ENCODE results near the gene MET. TPM values are rescaled to one million over a fixed set of nuclear protein-coding genes. Genes with fewer than 3 reads are reported as not detected.

MET gene
- total RNA-seq, 2 experiments from 2014 or later = 0.16 to 0.27 TPM

GRCh38 chr7:116793795-116794340 is 121.9 kb downstream of the MET start:
- intact Hi-C loops (cut with micrococcal nuclease) = no loop called here
- no peak for DNase-seq
- Mint-ChIP-seq H3K36me3 (ENCODE audit: low read depth) (no peaks in the 10 kb centered on the region), H3K27me3 (peaks cover 6% of the 10 kb centered on the region), H3K4me3 (no peak overlapping the region), H3K9me3 (no peaks in the 10 kb centered on the region), H3K4me1 (ENCODE audit: low read depth) (no peaks in the 10 kb centered on the region), H3K27ac (no peak overlapping the region)
- ChIA-PET POLR2A (no interaction called here), CTCF (interaction anchor here (0.6 kb wide), 1 partner anchor 165 kb away, joined by 3 read pairs; no protein-coding TSS in a partner anchor)
- TF ChIP-seq CTCF (IDR thresholded peaks at IDR 0.05) = no peak
- no peak for ATAC-seq

- Mint-ChIP-seq H3K9me3 (no peaks in the 10 kb centered on the region), H3K4me3 (no peak overlapping the region), H3K27me3 (peaks cover 14% of the 10 kb centered on the region), H3K4me1 (ENCODE audit: low read depth) (no peaks in the 10 kb centered on the region), H3K27ac (no peak overlapping the region), H3K36me3 (ENCODE audit: low read depth) (no peaks in the 10 kb centered on the region)
- intact Hi-C loops (cut with micrococcal nuclease) = no loop called here
- DNase-seq (no peak), ATAC-seq (no peak)
- POLR2A ChIA-PET = no interaction called here
- CTCF ChIA-PET = no interaction called here
- no peak for TF ChIP-seq CTCF (IDR thresholded peaks at IDR 0.05)
Observed at GRCh38 chr7:116796471-116796870, 124.5 kb downstream of the MET start.

GRCh38 chr7:116797612-116798011 is 125.6 kb downstream of the MET start:
- ChIA-PET CTCF (interaction anchor here (1.1 kb wide), 1 partner anchor 206 kb away, joined by 5 read pairs; no protein-coding TSS in a partner anchor), POLR2A (no interaction called here)
- Mint-ChIP-seq H3K27me3 (peaks cover 16% of the 10 kb centered on the region), H3K9me3 (no peaks in the 10 kb centered on the region), H3K4me1 (ENCODE audit: low read depth) (peaks cover 3% of the 10 kb centered on the region), H3K36me3 (ENCODE audit: low read depth) (no peaks in the 10 kb centered on the region), H3K4me3 (no peak overlapping the region), H3K27ac (no peak overlapping the region)
- no peak for ATAC-seq
- intact Hi-C loops (cut with micrococcal nuclease) = no loop called here
- DNase-seq = no peak
- no peak for TF ChIP-seq CTCF (IDR thresholded peaks at IDR 0.05)

GRCh38 chr7:116798232-116798631 is 126.2 kb downstream of the MET start:
- H3K36me3 Mint-ChIP-seq (ENCODE audit: low read depth) = no peaks in the 10 kb centered on the region
- no peaks in the 10 kb centered on the region for H3K9me3 Mint-ChIP-seq
- ATAC-seq = no peak
- H3K27me3 Mint-ChIP-seq = peaks cover 18% of the 10 kb centered on the region
- DNase-seq = no peak
- TF ChIP-seq CTCF (IDR thresholded peaks at IDR 0.05) = no peak
- CTCF ChIA-PET = interaction anchor here (1.1 kb wide), 1 partner anchor 206 kb away, joined by 5 read pairs; no protein-coding TSS in a partner anchor
- no peak overlapping the region for H3K27ac Mint-ChIP-seq
- no peak overlapping the region for H3K4me3 Mint-ChIP-seq
- H3K4me1 Mint-ChIP-seq (ENCODE audit: low read depth) = peaks cover 7% of the 10 kb centered on the region
- intact Hi-C loops (cut with micrococcal nuclease) = no loop called here
- POLR2A ChIA-PET = no interaction called here

GRCh38 chr7:116799916-116800315 is 127.9 kb downstream of the MET start:
- no peak for TF ChIP-seq CTCF (IDR thresholded peaks at IDR 0.05)

More at GRCh38 chr7:116799916-116800315, 127.9 kb downstream of the MET start:
- no peaks in the 10 kb centered on the region for H3K9me3 Mint-ChIP-seq
- intact Hi-C loops (cut with micrococcal nuclease) = loop anchor here (10.0 kb wide), 1 partner anchor 535 kb away; no protein-coding TSS in a partner anchor
- ATAC-seq (no peak), DNase-seq (no peak)
- CTCF ChIA-PET = no interaction called here
- H3K4me1 Mint-ChIP-seq (ENCODE audit: low read depth) = peaks cover 7% of the 10 kb centered on the region
- H3K36me3 Mint-ChIP-seq (ENCODE audit: low read depth) = no peaks in the 10 kb centered on the region
- POLR2A ChIA-PET = no interaction called here
- no peak overlapping the region for H3K27ac Mint-ChIP-seq
- H3K27me3 Mint-ChIP-seq = peaks cover 19% of the 10 kb centered on the region
- H3K4me3 Mint-ChIP-seq = no peak overlapping the region
